ENCODE measurements around the gene KCNA10.
"Not testable (repeated sequence)": the region's sequence is repeated elsewhere in the genome, so short reads cannot be mapped to it uniquely, and the experiment has no call there.

Gene KCNA10

DNA sequence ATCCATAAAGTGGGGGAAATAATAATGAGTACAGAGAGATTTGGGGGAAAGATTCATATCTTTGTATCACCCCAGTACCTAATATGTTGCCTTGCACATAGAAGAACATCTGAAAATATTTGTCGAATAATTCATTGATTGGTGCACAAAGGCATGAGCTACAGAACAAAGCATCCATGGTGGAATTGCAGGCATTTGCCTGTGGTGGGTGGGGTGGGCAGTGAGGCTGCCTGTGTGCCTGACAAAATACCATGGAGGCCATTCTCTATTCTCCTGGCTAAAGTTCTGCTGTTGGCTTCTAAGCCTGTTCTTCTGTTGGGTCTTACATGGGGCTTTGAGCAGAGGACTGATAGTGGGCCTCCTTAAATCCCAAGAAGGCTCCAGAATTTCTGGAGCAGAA, 10.0 kb upstream of the KCNA10 start:
- no peak for DNase-seq

- DNase-seq: no peak
These were observed 7.3 kb upstream of the KCNA10 start for GRCh38 chr1:110526201-110526780.

DNA sequence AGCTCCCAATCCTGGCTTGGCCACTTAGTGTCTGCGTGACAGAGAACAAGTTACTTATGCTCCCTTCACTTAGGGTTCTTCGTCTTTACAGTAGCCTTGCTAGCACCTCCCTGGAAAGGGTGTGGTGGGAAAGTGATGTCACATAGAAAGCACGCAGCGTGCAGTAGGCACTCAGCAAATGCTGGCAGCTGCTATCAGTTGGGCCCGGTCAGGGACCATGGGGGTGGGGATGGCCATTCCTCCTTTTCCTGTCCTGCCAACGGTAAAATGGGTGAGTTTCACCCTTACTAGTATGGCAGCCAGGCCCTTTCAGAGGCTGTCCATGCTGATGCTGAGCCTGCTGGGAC, 6.2 kb upstream of the KCNA10 start:
- no peak for DNase-seq

DNA sequence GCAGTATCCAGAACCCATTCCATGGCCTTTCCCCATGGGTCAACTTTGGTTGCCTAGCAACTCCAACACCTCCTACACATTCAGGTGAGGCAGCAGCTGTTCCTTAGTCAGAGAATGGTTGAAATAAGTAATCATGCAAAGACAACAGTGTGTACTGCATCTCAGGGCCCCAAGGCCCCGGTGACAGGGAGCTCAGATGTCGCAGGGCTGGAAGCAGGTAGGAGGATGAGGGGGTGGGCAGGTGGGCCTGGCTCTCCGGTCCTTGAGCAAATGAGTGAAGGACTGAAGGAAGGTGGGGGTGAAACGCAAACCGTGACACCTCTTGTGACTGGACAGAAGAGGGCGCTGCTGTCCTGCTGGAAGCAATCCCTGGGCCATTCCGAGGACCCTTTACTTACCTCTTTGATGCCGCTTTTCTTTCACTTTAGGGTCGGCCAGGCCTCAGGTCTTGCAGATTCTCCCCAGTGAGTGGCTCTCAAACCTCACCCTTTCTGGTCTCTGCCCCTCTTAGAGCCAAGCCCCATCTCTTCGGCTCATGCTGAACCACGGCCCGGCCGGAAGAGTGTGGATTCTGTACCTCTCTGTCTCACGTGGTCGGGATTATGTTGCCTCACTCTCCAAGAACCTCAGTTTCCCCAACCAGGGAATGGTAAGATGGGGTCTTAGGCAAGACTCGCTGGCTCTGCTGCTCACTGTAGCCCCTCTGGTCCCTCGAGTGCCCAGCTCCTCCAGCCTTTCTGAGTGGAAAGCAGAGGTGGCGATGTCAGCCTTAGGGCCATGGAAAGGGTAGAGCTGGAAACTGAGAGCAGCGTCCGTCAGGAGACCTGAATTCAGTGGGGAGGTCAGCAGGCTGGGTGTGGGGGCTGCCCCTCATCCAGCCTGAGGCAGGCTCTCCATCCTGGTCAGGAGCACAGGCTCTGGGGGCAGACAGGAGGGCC, 5.6 kb upstream of the KCNA10 start:
- DNase-seq: peak; percentile 39

DNA sequence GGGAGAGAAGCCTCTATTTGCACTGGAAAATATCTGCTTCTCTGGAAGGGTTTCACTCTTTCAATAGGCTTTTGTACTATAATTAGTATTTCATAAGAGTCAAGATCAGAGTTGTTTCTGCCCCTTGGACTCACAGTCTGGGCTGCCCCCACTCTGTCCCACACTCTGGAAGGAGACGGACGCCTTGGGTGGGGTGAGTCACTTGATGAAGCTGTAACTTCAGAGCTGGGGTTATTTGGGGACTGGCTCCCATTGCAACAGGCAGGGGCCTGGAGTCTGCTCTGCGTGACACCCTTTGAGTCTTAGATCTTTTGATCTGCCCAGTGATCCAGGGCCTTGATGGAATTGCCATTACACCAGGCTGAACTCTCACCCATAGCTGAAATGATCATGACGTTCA, 4.0 kb upstream of the KCNA10 start:
- DNase-seq: no peak

DNA sequence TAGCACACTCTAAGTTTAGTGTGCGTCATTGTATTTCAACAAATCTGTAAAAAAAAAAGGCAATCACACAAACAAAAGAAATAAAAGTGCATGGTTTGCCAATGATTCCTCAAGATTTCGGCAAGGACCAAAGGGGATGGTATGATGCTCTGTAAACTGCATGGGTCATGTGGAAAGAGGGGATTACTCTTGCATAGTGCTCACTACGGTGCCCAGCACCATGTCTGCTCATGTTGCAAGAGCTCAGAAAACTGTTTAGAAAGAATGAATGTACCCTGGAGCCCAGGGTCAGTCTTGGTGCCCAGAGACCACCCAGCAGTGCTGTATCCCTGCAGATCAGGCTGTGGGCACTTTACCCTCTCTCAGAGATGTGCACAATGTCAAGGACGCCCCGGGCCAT, 3.6 kb upstream of the KCNA10 start:
- no peak for DNase-seq

DNA sequence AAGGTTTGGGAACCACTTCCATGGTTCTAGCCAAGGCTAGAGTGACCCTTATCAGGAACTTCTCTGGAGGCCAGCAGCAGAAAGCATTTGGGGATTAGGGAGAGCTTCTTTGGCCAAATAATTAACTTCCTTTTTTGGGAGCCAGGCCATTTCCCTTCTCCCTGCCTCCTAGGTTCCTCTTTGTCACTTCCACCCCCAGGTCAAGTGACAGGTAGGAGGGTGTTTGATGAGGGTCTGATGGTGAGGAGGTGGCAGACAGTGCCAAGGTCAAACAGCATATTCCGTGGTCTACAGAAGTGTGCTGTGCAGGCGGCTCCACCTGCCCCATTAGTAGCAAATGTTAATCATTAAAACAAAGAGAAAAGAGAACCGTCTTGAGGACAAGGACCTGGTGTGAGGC, 1.9 kb upstream of the KCNA10 start:
- DNase-seq: no peak

DNA sequence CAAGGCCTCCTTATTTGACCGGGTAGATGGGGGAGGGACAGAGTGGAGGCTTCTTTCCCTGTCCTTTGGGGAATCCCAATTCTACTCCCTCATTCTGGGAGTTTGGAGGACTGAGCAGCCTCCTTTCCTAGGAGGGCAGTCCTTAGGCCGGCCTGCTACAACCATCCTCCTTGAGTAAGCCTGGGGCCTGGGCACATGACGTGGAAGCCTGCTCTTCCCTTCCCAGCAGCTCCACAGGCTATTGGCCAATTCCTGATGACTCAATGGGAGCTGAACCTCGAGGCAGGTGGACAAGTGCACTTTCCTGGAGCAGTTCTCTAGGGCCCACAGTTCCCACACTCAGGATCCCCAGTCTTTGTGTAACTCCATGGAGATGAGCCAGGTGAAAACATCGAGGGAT, 3.1 kb downstream of the KCNA10 start:
- no peak for DNase-seq

DNA sequence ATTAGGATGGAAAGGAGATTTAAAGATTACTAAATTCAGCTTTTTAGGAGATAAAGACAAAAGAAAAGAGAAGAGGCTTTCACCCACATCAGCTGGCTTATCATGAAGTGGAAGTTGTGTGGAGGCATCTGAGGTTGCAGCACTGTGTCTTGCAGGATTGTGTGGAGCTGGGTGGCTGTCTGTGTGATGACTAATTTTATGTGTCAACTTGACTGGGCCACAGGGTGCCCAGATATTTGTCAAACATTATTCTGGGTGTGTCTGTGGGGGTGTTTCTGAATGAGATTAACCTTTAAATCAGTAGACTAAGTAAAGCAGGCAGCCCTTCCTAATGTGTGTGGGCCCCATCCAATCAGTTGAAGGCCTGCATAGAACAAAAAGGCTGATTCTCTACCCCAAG, 3.9 kb downstream of the KCNA10 start:
- no peak for DNase-seq

DNA sequence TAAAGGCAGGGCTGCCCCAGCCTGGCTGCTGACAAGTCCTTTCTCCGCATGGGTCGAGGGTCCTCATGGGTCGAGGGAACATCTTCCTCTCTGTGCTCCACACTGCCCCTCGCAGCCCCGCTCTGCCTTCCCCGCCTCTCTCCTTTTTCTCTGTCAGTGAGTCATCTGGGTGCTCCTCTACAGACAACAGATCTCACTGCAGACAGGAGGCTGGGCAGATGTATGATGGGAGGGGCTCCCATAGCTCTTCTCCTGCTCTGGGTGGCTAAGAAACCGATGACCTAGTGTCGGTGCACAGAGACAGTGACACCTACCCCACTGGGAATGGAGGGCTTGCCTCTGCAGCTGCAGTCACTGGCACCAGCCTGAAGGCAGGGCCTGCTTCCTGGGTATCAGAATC, 5.5 kb downstream of the KCNA10 start:
- no peak for DNase-seq

DNA sequence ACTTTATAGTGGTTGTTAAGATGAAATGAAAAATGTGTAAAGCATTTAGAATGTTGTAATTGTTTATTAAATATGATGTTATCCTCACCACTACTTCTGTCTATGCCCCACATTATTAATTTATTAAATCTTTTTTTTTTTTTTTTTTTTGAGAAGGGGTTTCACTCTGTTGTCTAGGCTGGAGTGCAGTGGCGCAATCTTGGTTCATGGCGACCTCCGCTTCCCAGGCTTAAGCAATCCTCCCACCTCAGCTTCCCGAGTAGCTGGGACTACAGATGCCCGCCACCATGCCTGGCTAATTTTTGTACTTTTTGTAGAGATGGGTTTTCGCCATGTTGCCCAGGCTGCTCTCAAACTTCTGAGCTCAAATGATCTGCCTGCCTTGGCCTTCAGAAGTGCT, 7.5 kb downstream of the KCNA10 start:
- no peak for DNase-seq

- not testable (repeated sequence) for DNase-seq
These were observed 8.1 kb downstream of the KCNA10 start for GRCh38 chr1:110510921-110511320.

GRCh38 chr1:110509655-110510054, 9.3 kb downstream of the KCNA10 start:
- no peak for DNase-seq

- DNase-seq: no peak
These were observed 10.7 kb downstream of the KCNA10 start for GRCh38 chr1:110508028-110508940.

DNA sequence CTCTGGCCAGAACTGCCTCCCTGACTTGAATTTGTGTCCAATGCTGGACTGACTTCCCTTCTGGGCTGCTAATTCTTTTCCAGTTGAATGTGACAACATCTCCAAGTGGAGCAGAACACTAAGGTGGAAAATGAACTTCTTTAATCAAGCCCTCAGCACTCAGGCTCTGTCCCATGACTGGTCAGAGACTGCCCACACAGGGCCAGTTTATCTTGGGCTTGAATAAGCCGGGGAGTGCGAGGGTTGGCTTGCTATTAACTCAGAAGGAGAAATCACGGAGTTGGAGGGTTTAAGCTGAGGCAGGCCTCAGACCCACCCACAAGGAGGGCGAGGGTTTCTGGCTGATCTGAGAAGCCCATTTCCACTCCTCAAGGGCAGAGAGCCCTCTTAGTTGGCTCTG, 12.4 kb downstream of the KCNA10 start:
- DNase-seq: no peak

DNA sequence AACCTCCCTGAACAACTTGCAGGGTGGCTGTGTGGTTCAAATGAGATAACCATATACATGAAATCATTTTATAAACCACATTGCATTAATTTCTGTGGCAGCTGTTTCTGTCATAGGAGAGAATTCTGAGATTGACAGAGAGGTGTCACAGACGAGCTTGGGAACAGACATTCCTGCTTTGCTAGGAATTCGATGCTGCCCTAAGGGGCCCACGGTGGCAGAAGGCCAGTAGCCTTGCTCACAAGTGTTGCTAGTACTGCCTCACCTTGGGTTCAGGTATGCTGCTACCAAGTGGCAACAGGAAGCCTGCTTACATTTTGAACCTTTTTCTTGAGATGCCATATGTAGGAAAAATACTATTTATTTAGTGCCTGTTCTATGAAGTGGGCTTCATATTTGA, 13.4 kb downstream of the KCNA10 start:
- DNase-seq: no peak

DNA sequence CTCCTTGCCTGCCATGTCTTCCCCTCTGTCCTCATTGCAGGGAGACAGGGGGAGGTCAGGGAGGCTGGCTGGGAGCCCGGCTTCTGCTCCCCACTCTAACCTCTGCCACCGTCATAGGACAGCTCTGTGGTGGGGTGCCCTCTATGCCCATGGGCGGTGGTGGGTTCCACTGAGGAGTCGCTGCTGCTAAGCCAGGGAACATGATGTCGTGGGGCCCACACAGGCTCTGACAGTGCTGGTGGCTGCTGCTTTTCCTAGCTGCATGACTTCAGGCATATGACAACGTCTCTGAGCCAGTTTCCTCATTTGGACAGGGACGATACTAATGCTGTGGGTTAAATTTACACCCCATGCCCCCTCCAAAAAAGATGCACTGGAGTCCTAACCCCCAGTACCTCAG, 14.7 kb downstream of the KCNA10 start:
- DNase-seq: no peak

DNA sequence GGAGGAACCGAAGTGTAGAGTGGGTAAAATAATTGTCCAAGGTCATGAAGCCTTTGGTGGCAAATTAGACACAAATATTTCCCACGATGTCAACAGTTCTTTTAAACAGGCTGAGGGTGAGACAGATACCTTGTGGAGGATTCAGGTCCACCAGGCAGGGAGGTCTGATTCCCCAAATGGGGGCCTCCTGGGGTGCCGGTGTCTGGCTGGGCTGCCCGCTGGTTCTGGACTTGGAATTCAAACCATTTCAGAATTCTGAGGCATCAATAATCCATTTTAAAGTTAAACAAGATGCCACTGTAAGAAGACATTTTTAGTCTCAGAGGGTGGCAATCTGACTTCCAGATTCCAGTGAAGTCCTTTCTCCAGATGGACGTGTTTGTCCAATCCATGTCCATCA, 15.5 kb downstream of the KCNA10 start:
- DNase-seq: no peak

DNA sequence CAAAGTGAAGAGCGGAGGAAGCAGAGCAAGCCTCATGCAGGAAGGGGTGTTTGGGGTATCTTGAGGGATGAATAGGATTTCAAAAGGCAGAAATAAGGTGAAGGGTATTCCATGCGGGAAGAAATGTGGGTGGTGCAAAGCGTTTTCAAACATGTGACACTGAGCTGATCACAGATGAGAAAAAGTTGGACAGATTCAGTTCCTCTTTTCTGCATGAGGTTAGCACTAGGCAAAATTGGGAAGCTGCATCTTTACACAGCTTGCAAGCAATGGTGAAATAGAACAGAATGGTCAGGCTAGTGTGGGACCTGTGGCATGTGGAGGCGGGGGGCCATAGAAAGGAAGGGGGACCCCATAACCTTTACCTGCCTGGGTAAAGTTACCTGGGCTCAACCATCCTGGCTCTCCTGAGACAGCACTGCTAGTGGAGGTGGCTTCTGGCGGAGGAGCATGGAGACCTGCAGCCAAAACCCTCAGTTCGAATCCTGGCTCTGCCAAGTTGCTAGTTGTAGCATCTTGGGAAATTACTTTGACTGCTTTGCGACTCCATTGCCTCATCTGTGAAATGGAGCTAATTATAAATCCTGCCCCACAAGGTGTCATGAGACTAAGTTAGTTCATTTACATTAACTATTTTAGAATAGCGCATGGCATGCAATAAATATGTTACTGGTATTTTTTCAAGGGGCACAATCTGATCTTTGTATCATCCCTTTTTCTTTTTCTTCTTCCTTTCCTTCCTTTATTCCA, 16.4 kb downstream of the KCNA10 start:
- DNase-seq: no peak

DNA sequence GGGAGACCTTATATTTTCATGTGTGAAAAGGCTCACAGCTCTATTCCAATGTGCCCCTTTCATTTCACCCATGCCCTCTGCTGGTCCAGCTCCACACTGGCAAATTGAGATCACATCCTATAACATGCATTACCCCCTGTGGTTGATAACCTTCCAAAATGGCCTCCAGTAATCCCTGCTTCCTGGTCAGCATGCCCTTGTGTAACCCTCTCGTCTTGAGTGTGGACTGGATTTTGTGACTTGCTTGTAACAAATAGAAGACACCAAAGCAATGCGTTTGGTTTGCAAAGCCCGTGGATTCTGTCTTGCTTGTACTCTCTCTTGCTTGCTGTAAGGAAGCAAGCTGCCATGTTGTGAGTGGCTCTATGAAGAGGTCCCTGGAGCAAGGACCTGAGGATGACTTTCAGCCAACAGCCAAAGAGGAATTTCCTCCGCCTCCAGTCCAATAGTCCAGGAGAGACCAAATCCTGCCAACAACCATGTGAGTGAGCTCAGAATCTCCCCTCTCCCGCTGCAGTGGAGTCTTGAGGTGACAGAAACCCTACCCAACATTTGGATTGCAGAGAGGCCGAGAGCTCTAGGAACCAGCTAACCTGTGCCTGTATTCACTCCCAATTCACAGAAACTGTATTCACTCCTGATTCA, 17.4 kb downstream of the KCNA10 start:
- no peak for DNase-seq

GRCh38 chr1:110498270-110498669, 20.7 kb downstream of the KCNA10 start:
- no peak for DNase-seq

DNA sequence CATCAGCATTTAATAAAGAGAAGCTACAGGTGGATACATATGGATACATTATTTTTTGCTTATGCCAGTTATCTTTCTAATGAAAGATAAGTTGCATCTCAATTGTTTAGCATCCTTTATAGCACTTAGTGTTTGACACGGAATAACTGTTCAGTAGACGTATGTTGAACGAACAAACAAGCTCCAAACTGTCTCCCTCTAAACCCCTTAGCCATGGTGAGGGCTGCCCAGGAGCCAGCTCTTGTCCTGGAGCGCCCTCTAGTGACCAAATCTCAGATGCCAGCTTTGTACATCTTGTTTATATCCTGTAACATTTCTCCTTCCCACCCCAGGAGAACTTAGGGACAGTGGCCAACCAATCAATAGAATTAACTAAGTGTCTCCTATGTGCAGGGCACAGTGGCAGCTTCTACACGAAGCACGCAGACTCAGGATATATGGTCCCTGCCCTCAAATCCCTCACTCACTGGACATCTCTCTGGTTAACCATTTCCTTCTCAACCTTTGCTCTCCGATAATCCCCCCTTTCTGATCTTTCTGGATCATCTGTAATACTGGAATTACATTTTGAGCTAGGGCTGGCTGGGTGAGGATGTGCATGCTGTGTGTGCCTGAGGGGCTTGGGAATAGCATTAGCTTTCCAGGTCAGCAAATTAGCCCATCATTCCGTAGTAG, 22.9 kb downstream of the KCNA10 start:
- DNase-seq: peak; percentile 77

All from activated CD8-positive, alpha-beta memory T cell treated with anti-CD3 and anti-CD28 coated beads, Interleukin-2, amount 50 U/mL, for 4 hours (primary cell).